HG03108 (cell line): ENCODE measurements around the gene RIPPLY2.
"Not testable (repeated sequence)": the region's sequence is repeated elsewhere in the genome, so short reads cannot be mapped to it uniquely, and the experiment has no call there.

Source experiments
- ATAC-seq: cut with Tn5 transposase; IDR thresholded peaks from one replicate; pipeline ENCODE4 v1.9.1; 2021; ENCODE audit warnings: moderate library complexity; ENCODE audit not compliant: unreplicated experiment

RIPPLY2 gene

GRCh38 chr6:83897094-83897493, 43.9 kb downstream of the RIPPLY2 start:
- ATAC-seq = not testable (repeated sequence)

- no peak for ATAC-seq
Measured at GRCh38 chr6:83901624-83902023, 48.5 kb downstream of the RIPPLY2 start.

DNA sequence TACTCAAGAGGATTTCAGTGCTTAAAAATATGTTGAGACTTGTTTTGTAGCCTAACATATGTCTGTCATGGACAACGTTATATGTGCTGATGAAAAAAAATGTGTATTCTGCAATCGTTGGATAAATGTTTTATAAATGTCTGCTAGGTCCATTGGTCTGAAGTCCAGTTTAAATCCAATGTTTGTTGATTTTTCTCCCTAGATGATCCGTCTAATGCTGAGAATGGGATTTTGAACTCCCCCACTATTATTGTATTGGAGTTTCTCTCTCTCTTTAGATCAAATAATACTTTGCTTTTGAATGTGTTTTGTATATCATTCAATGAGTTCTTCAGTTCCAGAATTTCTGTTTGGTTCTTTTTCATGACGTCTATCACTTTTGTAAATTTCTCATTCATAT, 51.2 kb downstream of the RIPPLY2 start:
- ATAC-seq = no peak

DNA sequence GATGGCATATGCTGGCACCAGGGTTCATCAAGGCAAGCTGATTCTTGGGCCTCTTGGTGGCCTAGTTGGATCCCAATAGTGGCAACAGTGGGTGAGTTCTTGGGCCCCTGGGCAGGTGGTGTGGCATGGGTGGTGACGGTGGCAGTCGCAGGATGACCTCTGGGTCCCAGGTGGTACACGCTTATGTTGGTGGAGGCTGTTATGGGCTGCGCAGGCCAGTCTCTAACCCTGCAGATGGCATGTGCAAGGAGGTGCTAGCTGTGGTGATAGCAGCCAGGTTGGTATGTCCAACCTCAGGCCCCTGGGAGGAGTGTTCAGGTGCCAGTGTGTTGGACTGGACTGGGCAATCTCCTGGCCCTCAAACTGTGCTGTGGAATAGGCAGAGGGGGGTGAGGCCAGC, 52.5 kb downstream of the RIPPLY2 start:
- ATAC-seq = no peak
